ENCODE results near the gene AKR1E2. TPM values are rescaled to one million over a fixed set of nuclear protein-coding genes. Genes with fewer than 3 reads are reported as not detected.

Gene AKR1E2
- total RNA-seq, 6 experiments from 2014 or later, result 0.37 to 3.5 (median 1.6) TPM

GRCh38 chr10:4804465-4804864 lies 21.5 kb upstream of the AKR1E2 start:
- no peak overlapping the region for H3K27ac ChIP-seq
- H3K27me3 ChIP-seq, result no peaks in the 10 kb centered on the region
- H3K36me3 ChIP-seq, result no peaks in the 10 kb centered on the region
- DNase-seq (no peak), ATAC-seq (no peak)
- H3K4me3 ChIP-seq, result no peak overlapping the region
- no peaks in the 10 kb centered on the region for H3K9me3 ChIP-seq
- TF ChIP-seq CTCF (IDR thresholded peaks at IDR 0.05) (no peak), POLR2A (IDR thresholded peaks at IDR 0.05) (no peak)
- H3K4me1 ChIP-seq, result no peaks in the 10 kb centered on the region
- 71% methylated on average over 5 of the region's 5 CpGs for WGBS (ENCODE audit: insufficient coverage, low coverage, low lambda C conversion rate, missing lambda C conversion rate)
- intact Hi-C loops (cut with DNase I), result no loop called here

- 81% methylated on average over 4 of the region's 4 CpGs for WGBS (ENCODE audit: insufficient coverage, low coverage, low lambda C conversion rate, missing lambda C conversion rate)
- Histone ChIP-seq H3K27me3 (no peaks in the 10 kb centered on the region), H3K27ac (no peak overlapping the region), H3K36me3 (no peaks in the 10 kb centered on the region), H3K9me3 (no peaks in the 10 kb centered on the region), H3K4me3 (no peak overlapping the region), H3K4me1 (no peaks in the 10 kb centered on the region)
- TF ChIP-seq POLR2A (IDR thresholded peaks at IDR 0.05), result no peak
- TF ChIP-seq CTCF (IDR thresholded peaks at IDR 0.05), result no peak
- ATAC-seq, result no peak
- intact Hi-C loops (cut with DNase I), result no loop called here
- DNase-seq, result no peak
These were observed 19.5 kb upstream of the AKR1E2 start for GRCh38 chr10:4806534-4806933.

GRCh38 chr10:4807761-4808507 lies 18.1 kb upstream of the AKR1E2 start:
- intact Hi-C loops (cut with DNase I), result no loop called here
- no peak overlapping the region for H3K4me3 ChIP-seq
- WGBS (ENCODE audit: insufficient coverage, low coverage, low lambda C conversion rate, missing lambda C conversion rate), result 68% methylated on average over 6 of the region's 6 CpGs
- H3K36me3 ChIP-seq, result no peaks in the 10 kb centered on the region
- ATAC-seq, result no peak
- no peaks in the 10 kb centered on the region for H3K4me1 ChIP-seq
- no peaks in the 10 kb centered on the region for H3K27me3 ChIP-seq
- H3K9me3 ChIP-seq, result no peaks in the 10 kb centered on the region
- no peak for DNase-seq
- no peak overlapping the region for H3K27ac ChIP-seq
- TF ChIP-seq POLR2A (IDR thresholded peaks at IDR 0.05) (no peak), CTCF (IDR thresholded peaks at IDR 0.05) (no peak)

GRCh38 chr10:4809156-4809555 lies 16.9 kb upstream of the AKR1E2 start:
- TF ChIP-seq CTCF (IDR thresholded peaks at IDR 0.05) (no peak), POLR2A (IDR thresholded peaks at IDR 0.05) (no peak)
- WGBS (ENCODE audit: insufficient coverage, low coverage, low lambda C conversion rate, missing lambda C conversion rate), result 70% methylated on average over 2 of the region's 4 CpGs
- no peak for ATAC-seq
- no peaks in the 10 kb centered on the region for H3K4me1 ChIP-seq
- no peak overlapping the region for H3K27ac ChIP-seq
- intact Hi-C loops (cut with DNase I), result no loop called here
- H3K9me3 ChIP-seq, result no peaks in the 10 kb centered on the region
- H3K36me3 ChIP-seq, result no peaks in the 10 kb centered on the region
- no peak for DNase-seq
- H3K27me3 ChIP-seq, result no peaks in the 10 kb centered on the region
- H3K4me3 ChIP-seq, result no peak overlapping the region
